Trophoblast cell (in vitro differentiated cells and primary cell): ENCODE measurements around the gene NEK1.
"Not testable (repeated sequence)": the region's sequence is repeated elsewhere in the genome, so short reads cannot be mapped to it uniquely, and the experiment has no call there.

Experiments used
- DNase-seq, 2 donors: peaks; one replicate each; pipeline ENCODE4 v3.0.0-alpha.2; 2016
- H2AFZ ChIP-seq: 2 replicates; pipeline ENCODE4 v1.6.1; 2013; ENCODE audit warnings: low read length, moderate library complexity, mild to moderate bottlenecking; ENCODE audit not compliant: insufficient read depth, poor library complexity
- H2AK5ac ChIP-seq: 2 replicates; pipeline ENCODE4 v1.6.1; 2013; ENCODE audit warnings: mild to moderate bottlenecking, low read length
- H2BK120ac ChIP-seq: 2 replicates; pipeline ENCODE4 v1.6.1; 2013; ENCODE audit warnings: low read length, mild to moderate bottlenecking, moderate library complexity; ENCODE audit not compliant: insufficient read depth, poor library complexity
- H2BK12ac ChIP-seq: 2 replicates; pipeline ENCODE4 v1.6.1; 2013; ENCODE audit warnings: mild to moderate bottlenecking, low read length, moderate library complexity
- H2BK5ac ChIP-seq: 2 replicates; pipeline ENCODE4 v1.6.1; 2013; ENCODE audit warnings: low read length, low read depth, moderate library complexity, mild to moderate bottlenecking; ENCODE audit not compliant: poor library complexity
- H3K14ac ChIP-seq: 2 replicates; pipeline ENCODE4 v1.6.1; 2013; ENCODE audit warnings: mild to moderate bottlenecking, low read length
- H3K18ac ChIP-seq: 2 replicates; pipeline ENCODE4 v1.6.1; 2013; ENCODE audit warnings: mild to moderate bottlenecking, low read length
- H3K23ac ChIP-seq: 2 replicates; pipeline ENCODE4 v1.6.1; 2013; ENCODE audit warnings: low read length
- H3K27ac ChIP-seq: 2 replicates; pipeline ENCODE4 v1.5.1; 2013; ENCODE audit warnings: low read depth, mild to moderate bottlenecking, inconsistent platforms, low read length, moderate library complexity
- H3K27me3 ChIP-seq: 2 replicates; pipeline ENCODE4 v1.6.1; 2013; ENCODE audit warnings: inconsistent platforms, mild to moderate bottlenecking, low read length, moderate library complexity; ENCODE audit not compliant: insufficient read depth
- H3K36me3 ChIP-seq, 2 experiments: 1 replicate in 1 of 2; 2 replicates in 1 of 2; pipeline ENCODE4 v1.6.1; 2013; ENCODE audit warnings: low read length in 2 of 2, mild to moderate bottlenecking in 2 of 2, moderate library complexity in 1 of 2; ENCODE audit not compliant: insufficient read depth in 2 of 2, control insufficient read depth in 1 of 2
- H3K4ac ChIP-seq: 2 replicates; pipeline ENCODE4 v1.6.1; 2013; ENCODE audit warnings: low read depth, mild to moderate bottlenecking, low read length, moderate library complexity
- H3K4me1 ChIP-seq, 2 experiments: 1 replicate in 1 of 2; 2 replicates in 1 of 2; pipeline ENCODE4 v1.6.1; 2013; ENCODE audit warnings: low read length in 2 of 2, mild to moderate bottlenecking in 2 of 2, moderate library complexity in 1 of 2; ENCODE audit not compliant: insufficient read depth in 2 of 2, control insufficient read depth in 1 of 2
- H3K4me2 ChIP-seq: 2 replicates; pipeline ENCODE4 v1.6.1; 2013; ENCODE audit warnings: inconsistent platforms, mild to moderate bottlenecking, low read length, moderate library complexity
- H3K4me3 ChIP-seq: 2 replicates; pipeline ENCODE4 v1.5.1; 2013; ENCODE audit warnings: mild to moderate bottlenecking, low read depth, low read length, inconsistent platforms
- H3K79me1 ChIP-seq: one replicate; pipeline ENCODE4 v1.6.1; 2013; ENCODE audit warnings: low read length
- H3K79me2 ChIP-seq: 2 replicates; pipeline ENCODE4 v1.6.1; 2013; ENCODE audit warnings: low read length, mild to moderate bottlenecking; ENCODE audit not compliant: control insufficient read depth, insufficient read depth, poor library complexity
- H3K9ac ChIP-seq: 2 replicates; pipeline ENCODE4 v1.6.1; 2013; ENCODE audit warnings: mild to moderate bottlenecking, low read length
- H3K9me3 ChIP-seq: 2 replicates; pipeline ENCODE4 v1.6.1; 2013; ENCODE audit warnings: low read depth, mild to moderate bottlenecking, control low read depth, inconsistent platforms, low read length; ENCODE audit not compliant: insufficient read depth
- H4K12ac ChIP-seq: 2 replicates; pipeline ENCODE4 v1.6.1; 2013; ENCODE audit warnings: low read depth, mild to moderate bottlenecking, low read length, moderate library complexity
- H4K8ac ChIP-seq: 2 replicates; pipeline ENCODE4 v1.6.1; 2013; ENCODE audit warnings: low read depth, mild to moderate bottlenecking, low read length, moderate library complexity
- H4K91ac ChIP-seq: one replicate; pipeline ENCODE4 v1.6.1; 2013; ENCODE audit warnings: low read depth, mild to moderate bottlenecking, low read length, moderate library complexity
- WGBS: extraction: QIAGEN DNeasy Blood & Tissue Kit; methylation state at CpG from one replicate; pipeline ENCODE4 v1.1.7; 2013; ENCODE audit warnings: missing lambda C conversion rate; ENCODE audit not compliant: insufficient read length, insufficient coverage; ENCODE audit errors: extremely low coverage; 5-methylcytosine and 5-hydroxymethylcytosine counted together

NEK1 gene

DNA sequence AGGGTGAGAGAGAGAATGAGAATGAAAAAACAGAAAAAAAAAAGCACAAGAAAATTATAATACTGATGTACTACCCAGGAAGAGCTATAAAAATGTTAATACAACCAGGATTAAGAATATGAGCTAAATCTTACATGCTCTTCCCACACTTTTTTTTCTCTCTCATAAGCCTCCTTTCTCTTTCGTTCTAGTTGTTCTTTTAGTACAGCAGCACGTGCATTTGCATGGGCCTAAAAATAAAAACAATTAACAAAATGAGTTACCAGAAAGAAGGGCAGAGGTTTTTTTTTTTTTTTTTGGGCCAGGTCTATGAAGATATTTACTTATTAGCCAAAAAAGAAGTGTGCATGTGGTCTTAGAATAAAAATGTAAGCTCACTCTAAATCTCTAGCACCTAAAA is 105.5 kb downstream of the NEK1 start:
- no peaks in the 10 kb centered on the region for H3K27me3 ChIP-seq
- H3K4me3 ChIP-seq, result no peak overlapping the region
- no CpG with 5 or more reads among the region's 2 CpGs for WGBS
- H4K12ac ChIP-seq, result no peak overlapping the region
- no peak overlapping the region for H2BK12ac ChIP-seq
- H3K18ac ChIP-seq, result no peak overlapping the region
- no peaks in the 10 kb centered on the region for H3K4me1 ChIP-seq
- H3K79me2 ChIP-seq, result no peaks in the 10 kb centered on the region
- no peak overlapping the region for H3K4me2 ChIP-seq
- no peak overlapping the region for H4K91ac ChIP-seq
- no peak overlapping the region for H4K8ac ChIP-seq
- H3K36me3 ChIP-seq, result peaks cover 0 to 2% of the 10 kb centered on the region in 2 experiments
- no peak overlapping the region for H2AK5ac ChIP-seq
- H2BK5ac ChIP-seq, result no peak overlapping the region
- no peak overlapping the region for H3K9ac ChIP-seq
- no peak overlapping the region for H3K27ac ChIP-seq
- H3K79me1 ChIP-seq, result no peaks in the 10 kb centered on the region
- no peaks in the 10 kb centered on the region for H3K9me3 ChIP-seq
- H2AFZ ChIP-seq, result no peak overlapping the region
- DNase-seq, result no peak
- H3K14ac ChIP-seq, result no peak overlapping the region
- no peak overlapping the region for H2BK120ac ChIP-seq
- no peak overlapping the region for H3K23ac ChIP-seq
- H3K4ac ChIP-seq, result no peak overlapping the region

DNA sequence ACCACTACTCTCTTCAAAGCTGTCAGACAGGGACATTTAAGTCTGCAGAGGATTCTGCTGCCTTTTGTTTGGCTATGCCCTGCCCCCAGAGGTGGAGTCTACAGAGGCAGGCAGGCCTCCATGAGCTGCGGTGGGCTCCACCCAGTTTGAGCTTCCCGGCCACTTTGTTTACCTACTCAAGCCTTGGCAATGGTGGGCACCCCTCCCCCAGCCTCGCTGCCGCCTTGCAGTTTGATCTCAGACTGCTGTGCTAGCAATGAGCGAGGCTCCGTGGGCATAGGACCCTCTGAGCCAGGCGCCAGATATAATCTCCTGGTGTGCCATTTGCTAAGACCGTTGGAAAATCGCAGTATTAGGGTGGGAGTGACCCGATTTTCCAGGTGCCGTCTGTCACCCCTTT is 112.5 kb downstream of the NEK1 start:
- not testable (repeated sequence) for H3K4me2 ChIP-seq, H3K23ac ChIP-seq, H3K27me3 ChIP-seq, H3K79me2 ChIP-seq, H4K91ac ChIP-seq, H2AFZ ChIP-seq, H4K12ac ChIP-seq, H3K4me1 ChIP-seq, H2BK5ac ChIP-seq, H4K8ac ChIP-seq, H3K14ac ChIP-seq, H3K27ac ChIP-seq, DNase-seq, H3K79me1 ChIP-seq, H2BK12ac ChIP-seq, H2AK5ac ChIP-seq, H3K9me3 ChIP-seq, H3K4me3 ChIP-seq, H3K36me3 ChIP-seq, H3K4ac ChIP-seq, H3K18ac ChIP-seq, H2BK120ac ChIP-seq, H3K9ac ChIP-seq
- WGBS, result no CpG with 5 or more reads among the region's 11 CpGs

DNA sequence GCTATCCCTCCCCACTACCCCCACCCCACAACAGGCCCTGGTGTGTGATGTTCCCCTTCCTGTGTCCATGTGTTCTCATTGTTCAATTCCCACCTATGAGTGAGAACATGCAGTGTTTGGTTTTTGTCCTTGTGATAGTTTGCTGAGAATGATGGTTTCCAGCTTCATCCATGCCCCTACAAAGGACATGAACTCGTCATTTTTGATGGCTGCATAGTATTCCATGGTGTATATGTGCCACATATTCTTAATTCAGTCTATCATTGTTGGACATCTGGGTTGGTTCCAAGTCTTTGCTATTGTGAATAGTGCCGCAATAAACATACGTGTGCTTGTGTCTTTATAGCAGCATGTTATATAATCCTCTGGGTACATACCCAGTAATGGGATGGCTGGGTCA is 118.1 kb downstream of the NEK1 start:
- H4K12ac ChIP-seq, H2BK12ac ChIP-seq, H3K4me1 ChIP-seq, H2AK5ac ChIP-seq, H3K79me1 ChIP-seq, H4K8ac ChIP-seq, H3K36me3 ChIP-seq, DNase-seq, H2AFZ ChIP-seq, H3K4me2 ChIP-seq, H3K79me2 ChIP-seq, H3K18ac ChIP-seq, H2BK120ac ChIP-seq, H3K27ac ChIP-seq, H3K4ac ChIP-seq, H3K23ac ChIP-seq, H3K27me3 ChIP-seq, H2BK5ac ChIP-seq, H3K9me3 ChIP-seq, H3K14ac ChIP-seq, H4K91ac ChIP-seq, H3K4me3 ChIP-seq, H3K9ac ChIP-seq: not testable (repeated sequence)
- WGBS, result no CpG with 5 or more reads among the region's 3 CpGs

GRCh38 chr4:169493164-169493524 is 119.2 kb downstream of the NEK1 start:
- H2BK120ac ChIP-seq, result no peak overlapping the region
- no peak overlapping the region for H4K8ac ChIP-seq
- no peak overlapping the region for H2AFZ ChIP-seq
- no peak overlapping the region for H2AK5ac ChIP-seq
- no peak overlapping the region for H4K91ac ChIP-seq
- H4K12ac ChIP-seq, result no peak overlapping the region
- no peaks in the 10 kb centered on the region for H3K9me3 ChIP-seq
- no peak overlapping the region for H3K4ac ChIP-seq
- H3K9ac ChIP-seq, result no peak overlapping the region
- DNase-seq, result no peak
- no peaks in the 10 kb centered on the region for H3K27me3 ChIP-seq
- no peak overlapping the region for H2BK5ac ChIP-seq
- no peak overlapping the region for H3K23ac ChIP-seq
- no peak overlapping the region for H3K18ac ChIP-seq
- H3K4me1 ChIP-seq, result no peaks in the 10 kb centered on the region
- no peaks in the 10 kb centered on the region for H3K79me2 ChIP-seq
- H3K4me2 ChIP-seq, result no peak overlapping the region
- no CpG with 5 or more reads among the region's 2 CpGs for WGBS
- H3K36me3 ChIP-seq, result peaks cover 3 to 5% of the 10 kb centered on the region in 2 experiments
- H3K79me1 ChIP-seq, result no peaks in the 10 kb centered on the region
- H3K14ac ChIP-seq, result no peak overlapping the region
- no peak overlapping the region for H3K4me3 ChIP-seq
- H2BK12ac ChIP-seq, result no peak overlapping the region
- H3K27ac ChIP-seq, result no peak overlapping the region
